HEK293 (cell line): ENCODE measurements around the gene KLHL15.

Experiments used
- GLI2 ChIP-seq: fragments of 450-650 bp; formaldehyde crosslinking; IDR thresholded peaks from 2 replicates; pipeline ENCODE4; 2017; ENCODE audit warnings: missing biosample characterization, missing genetic modification characterization, low read depth, borderline replicate concordance
- HOXD13 ChIP-seq: sonication (generic); formaldehyde crosslinking; IDR thresholded peaks from 2 replicates; pipeline ENCODE4 v1.8.0; 2022; ENCODE audit warnings: missing genetic modification reagents, borderline replicate concordance
- IKZF3 ChIP-seq: fragments of 450-650 bp; IDR thresholded peaks from 2 replicates; pipeline ENCODE4 v1.5.0; 2018; ENCODE audit warnings: missing biosample characterization, mild to moderate bottlenecking, missing genetic modification characterization, moderate library complexity
- MZF1 ChIP-seq: fragments of 450-650 bp; formaldehyde crosslinking; IDR thresholded peaks from 2 replicates; pipeline ENCODE4 v1.5.1; 2017; ENCODE audit warnings: missing biosample characterization, missing genetic modification characterization, borderline replicate concordance
- OSR2 ChIP-seq: fragments of 450-650 bp; formaldehyde crosslinking; IDR thresholded peaks from 2 replicates; pipeline ENCODE4 v1.5.1; 2016; ENCODE audit warnings: missing biosample characterization, missing genetic modification characterization
- RBAK ChIP-seq: fragments of 450-650 bp; formaldehyde crosslinking; IDR thresholded peaks from 2 replicates; pipeline ENCODE4 v1.5.1; 2016; ENCODE audit warnings: missing biosample characterization, missing genetic modification characterization
- SP3 ChIP-seq: fragments of 450-650 bp; formaldehyde crosslinking; IDR thresholded peaks from 2 replicates; pipeline ENCODE4 v1.5.1; 2016; ENCODE audit warnings: missing biosample characterization, missing genetic modification characterization
- TRIM28 ChIP-seq: IDR thresholded peaks from 2 replicates; pipeline ENCODE4 v1.6.1; 2011; ENCODE audit warnings: low read length, control low read depth, borderline replicate concordance
- WT1 ChIP-seq: fragments of 450-650 bp; formaldehyde crosslinking; IDR thresholded peaks from 2 replicates; pipeline ENCODE4 v1.5.1; 2016; ENCODE audit warnings: missing biosample characterization, missing genetic modification characterization
- YY2 ChIP-seq: fragments of 450-650 bp; formaldehyde crosslinking; IDR thresholded peaks from 2 replicates; pipeline ENCODE4 v1.5.1; 2016; ENCODE audit warnings: missing biosample characterization, missing genetic modification characterization
- ZBTB1 ChIP-seq: fragments of 450-650 bp; formaldehyde crosslinking; IDR thresholded peaks from 2 replicates; pipeline ENCODE4 v1.5.1; 2016; ENCODE audit warnings: missing biosample characterization, missing genetic modification characterization
- ZBTB8A ChIP-seq: fragments of 450-650 bp; formaldehyde crosslinking; IDR thresholded peaks from 2 replicates; pipeline ENCODE4 v1.5.1; 2016; ENCODE audit warnings: missing biosample characterization, missing genetic modification characterization
- ZFHX2 ChIP-seq: fragments of 450-650 bp; formaldehyde crosslinking; conservative IDR thresholded peaks from 2 replicates; pipeline ENCODE4 v1.5.1; 2016; ENCODE audit warnings: missing biosample characterization, missing genetic modification characterization
- ZFP41 ChIP-seq: fragments of 450-650 bp; formaldehyde crosslinking; IDR thresholded peaks from 2 replicates; pipeline ENCODE4 v1.5.1; 2016; ENCODE audit warnings: missing biosample characterization, missing genetic modification characterization, borderline replicate concordance
- ZFP69B ChIP-seq: fragments of 450-650 bp; formaldehyde crosslinking; IDR thresholded peaks from 2 replicates; pipeline ENCODE4 v1.5.1; 2016; ENCODE audit warnings: missing biosample characterization, missing genetic modification characterization
- ZNF23 ChIP-seq: fragments of 450-650 bp; formaldehyde crosslinking; IDR thresholded peaks from 2 replicates; pipeline ENCODE4 v1.5.1; 2016; ENCODE audit warnings: missing biosample characterization, missing genetic modification characterization, borderline replicate concordance
- ZNF529 ChIP-seq: fragments of 450-650 bp; formaldehyde crosslinking; IDR thresholded peaks from 2 replicates; pipeline ENCODE4 v1.5.1; 2017; ENCODE audit warnings: missing genetic modification characterization, missing biosample characterization; ENCODE audit not compliant: insufficient replicate concordance
- ZNF571 ChIP-seq: fragments of 450-650 bp; formaldehyde crosslinking; IDR thresholded peaks from 2 replicates; pipeline ENCODE4 v1.5.0; 2017; ENCODE audit warnings: missing biosample characterization, missing genetic modification characterization
- ZNF623 ChIP-seq: fragments of 450-650 bp; formaldehyde crosslinking; IDR thresholded peaks from 2 replicates; pipeline ENCODE4 v1.5.1; 2016; ENCODE audit warnings: missing biosample characterization, missing genetic modification characterization
- ZNF654 ChIP-seq: fragments of 450-650 bp; formaldehyde crosslinking; IDR thresholded peaks from 2 replicates; pipeline ENCODE4 v1.5.1; 2016; ENCODE audit warnings: low read depth, missing biosample characterization, missing genetic modification characterization
- ZNF664 ChIP-seq: fragments of 450-650 bp; formaldehyde crosslinking; IDR thresholded peaks from 2 replicates; pipeline ENCODE4 v1.5.1; 2016; ENCODE audit warnings: missing biosample characterization, missing genetic modification characterization
- ZNF701 ChIP-seq: fragments of 450-650 bp; formaldehyde crosslinking; IDR thresholded peaks from 2 replicates; pipeline ENCODE4 v1.5.1; 2016; ENCODE audit warnings: missing biosample characterization, missing genetic modification characterization
- ZSCAN16 ChIP-seq: fragments of 450-650 bp; formaldehyde crosslinking; IDR thresholded peaks from 2 replicates; pipeline ENCODE4 v1.5.1; 2016; ENCODE audit warnings: missing biosample characterization, missing genetic modification characterization
- ZXDB ChIP-seq: fragments of 450-650 bp; formaldehyde crosslinking; IDR thresholded peaks from 2 replicates; pipeline ENCODE4 v1.5.1; 2016; ENCODE audit warnings: missing biosample characterization, missing genetic modification characterization
- TF ChIP-seq, protein P1 (sequence below): fragments of 450-650 bp; formaldehyde crosslinking; IDR thresholded peaks from 2 replicates; pipeline ENCODE4 v1.5.1; 2016; ENCODE audit warnings: missing biosample characterization, missing genetic modification characterization
- TF ChIP-seq, protein P2 (sequence below): fragments of 450-650 bp; formaldehyde crosslinking; IDR thresholded peaks from 2 replicates; pipeline ENCODE4 v1.5.1; 2016; ENCODE audit warnings: missing biosample characterization, missing genetic modification characterization
- TF ChIP-seq, protein P3 (sequence below): fragments of 450-650 bp; formaldehyde crosslinking; IDR thresholded peaks from 2 replicates; pipeline ENCODE4 v1.5.1; 2016; ENCODE audit warnings: missing biosample characterization, missing genetic modification characterization
- TF ChIP-seq, protein P4 (sequence below): fragments of 450-650 bp; formaldehyde crosslinking; IDR thresholded peaks from 2 replicates; pipeline ENCODE4 v1.5.1; 2017; ENCODE audit warnings: missing biosample characterization, missing genetic modification characterization
- TF ChIP-seq, protein P5 (sequence below): fragments of 450-650 bp; formaldehyde crosslinking; optimal IDR thresholded peaks from 2 replicates; pipeline ENCODE3; 2016; ENCODE audit warnings: missing biosample characterization, mild to moderate bottlenecking, missing genetic modification characterization
- TF ChIP-seq, protein P6 (sequence below): fragments of 450-650 bp; IDR thresholded peaks from 2 replicates; pipeline ENCODE4 v1.5.1; 2018; ENCODE audit warnings: missing biosample characterization, mild to moderate bottlenecking, missing genetic modification characterization

Gene KLHL15

DNA sequence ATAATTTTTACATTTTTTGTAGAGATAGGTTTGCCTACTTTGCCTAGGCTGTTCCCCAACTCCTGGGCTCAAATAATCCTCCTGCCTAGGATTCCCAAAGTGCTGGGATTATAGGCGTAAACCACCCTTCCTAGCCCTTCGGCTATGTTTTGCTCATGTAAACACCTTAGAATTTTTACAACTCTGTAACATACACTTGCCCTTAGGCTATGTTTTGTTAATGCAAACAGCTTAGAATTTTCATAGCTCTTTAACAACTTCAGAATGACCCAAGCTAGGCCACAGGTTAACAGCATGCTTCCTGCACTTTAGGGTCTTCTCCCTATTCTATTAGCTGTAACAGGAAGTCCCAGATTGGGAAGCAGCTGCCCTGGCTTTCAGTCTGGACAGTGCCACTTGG is 24.2 kb downstream of the KLHL15 start (continued):
- TF ChIP-seq, protein P1, sequence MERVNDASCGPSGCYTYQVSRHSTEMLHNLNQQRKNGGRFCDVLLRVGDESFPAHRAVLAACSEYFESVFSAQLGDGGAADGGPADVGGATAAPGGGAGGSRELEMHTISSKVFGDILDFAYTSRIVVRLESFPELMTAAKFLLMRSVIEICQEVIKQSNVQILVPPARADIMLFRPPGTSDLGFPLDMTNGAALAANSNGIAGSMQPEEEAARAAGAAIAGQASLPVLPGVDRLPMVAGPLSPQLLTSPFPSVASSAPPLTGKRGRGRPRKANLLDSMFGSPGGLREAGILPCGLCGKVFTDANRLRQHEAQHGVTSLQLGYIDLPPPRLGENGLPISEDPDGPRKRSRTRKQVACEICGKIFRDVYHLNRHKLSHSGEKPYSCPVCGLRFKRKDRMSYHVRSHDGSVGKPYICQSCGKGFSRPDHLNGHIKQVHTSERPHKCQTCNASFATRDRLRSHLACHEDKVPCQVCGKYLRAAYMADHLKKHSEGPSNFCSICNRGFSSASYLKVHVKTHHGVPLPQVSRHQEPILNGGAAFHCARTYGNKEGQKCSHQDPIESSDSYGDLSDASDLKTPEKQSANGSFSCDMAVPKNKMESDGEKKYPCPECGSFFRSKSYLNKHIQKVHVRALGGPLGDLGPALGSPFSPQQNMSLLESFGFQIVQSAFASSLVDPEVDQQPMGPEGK (tag by site-specific recombination): peak; percentile 41
- TF ChIP-seq ZBTB8A (tag by site-specific recombination) (peak; percentile 58), ZFP69B (tag by site-specific recombination) (no peak), MZF1 (peak; percentile 81; the same call in 1 of the 2 replicates), OSR2 (tag by site-specific recombination) (peak; percentile 68; the same call in 1 of the 2 replicates), GLI2 (tag by site-specific recombination) (no peak), ZNF701 (tag by site-specific recombination) (no peak), ZFP41 (tag by site-specific recombination) (no peak), ZNF571 (tag by site-specific recombination) (no peak), ZSCAN16 (no peak), HOXD13 (peak; percentile 94; the same call in 1 of the 2 replicates), WT1 (tag by site-specific recombination) (no peak), IKZF3 (0 out of 2 replicates have a peak, but pooled peaks have one; percentile 55), TRIM28 (peak; percentile 79; the same call in 1 of the 2 replicates), ZFHX2 (no peak), SP3 (tag by site-specific recombination) (no peak), ZXDB (tag by site-specific recombination) (0 out of 2 replicates have a peak, but pooled peaks have one; percentile 16), ZBTB1 (no peak), RBAK (tag by site-specific recombination) (no peak), ZNF664 (tag by site-specific recombination) (no peak), ZNF23 (tag by site-specific recombination) (no peak), YY2 (tag by site-specific recombination) (no peak), ZNF529 (tag by site-specific recombination) (no peak), ZNF654 (tag by site-specific recombination) (no peak), ZNF623 (no peak)
- TF ChIP-seq, protein P2, sequence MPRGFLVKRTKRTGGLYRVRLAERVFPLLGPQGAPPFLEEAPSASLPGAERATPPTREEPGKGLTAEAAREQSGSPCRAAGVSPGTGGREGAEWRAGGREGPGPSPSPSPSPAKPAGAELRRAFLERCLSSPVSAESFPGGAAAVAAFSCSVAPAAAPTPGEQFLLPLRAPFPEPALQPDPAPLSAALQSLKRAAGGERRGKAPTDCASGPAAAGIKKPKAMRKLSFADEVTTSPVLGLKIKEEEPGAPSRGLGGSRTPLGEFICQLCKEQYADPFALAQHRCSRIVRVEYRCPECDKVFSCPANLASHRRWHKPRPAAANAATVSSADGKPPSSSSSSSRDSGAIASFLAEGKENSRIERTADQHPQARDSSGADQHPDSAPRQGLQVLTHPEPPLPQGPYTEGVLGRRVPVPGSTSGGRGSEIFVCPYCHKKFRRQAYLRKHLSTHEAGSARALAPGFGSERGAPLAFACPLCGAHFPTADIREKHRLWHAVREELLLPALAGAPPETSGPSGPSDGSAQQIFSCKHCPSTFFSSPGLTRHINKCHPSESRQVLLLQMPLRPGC (tag by site-specific recombination): no peak
- TF ChIP-seq, protein P3, sequence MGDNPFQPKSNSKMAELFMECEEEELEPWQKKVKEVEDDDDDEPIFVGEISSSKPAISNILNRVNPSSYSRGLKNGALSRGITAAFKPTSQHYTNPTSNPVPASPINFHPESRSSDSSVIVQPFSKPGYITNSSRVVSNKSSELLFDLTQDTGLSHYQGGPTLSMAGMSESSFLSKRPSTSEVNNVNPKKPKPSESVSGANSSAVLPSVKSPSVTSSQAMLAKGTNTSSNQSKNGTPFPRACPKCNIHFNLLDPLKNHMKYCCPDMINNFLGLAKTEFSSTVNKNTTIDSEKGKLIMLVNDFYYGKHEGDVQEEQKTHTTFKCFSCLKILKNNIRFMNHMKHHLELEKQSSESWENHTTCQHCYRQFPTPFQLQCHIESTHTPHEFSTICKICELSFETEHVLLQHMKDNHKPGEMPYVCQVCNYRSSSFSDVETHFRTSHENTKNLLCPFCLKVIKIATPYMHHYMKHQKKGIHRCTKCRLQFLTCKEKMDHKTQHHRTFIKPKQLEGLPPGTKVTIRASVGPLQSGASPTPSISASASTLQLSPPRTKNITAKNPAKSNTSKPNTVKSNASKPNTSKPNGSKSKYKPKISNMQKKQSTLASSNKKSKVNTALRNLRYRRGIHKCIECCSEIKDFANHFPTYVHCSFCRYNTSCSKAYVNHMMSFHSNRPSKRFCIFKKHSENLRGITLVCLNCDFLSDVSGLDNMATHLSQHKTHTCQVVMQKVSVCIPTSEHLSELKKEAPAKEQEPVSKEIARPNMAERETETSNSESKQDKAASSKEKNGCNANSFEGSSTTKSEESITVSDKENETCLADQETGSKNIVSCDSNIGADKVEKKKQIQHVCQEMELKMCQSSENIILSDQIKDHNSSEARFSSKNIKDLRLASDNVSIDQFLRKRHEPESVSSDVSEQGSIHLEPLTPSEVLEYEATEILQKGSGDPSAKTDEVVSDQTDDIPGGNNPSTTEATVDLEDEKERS (tag by site-specific recombination): no peak
- TF ChIP-seq, protein P4, sequence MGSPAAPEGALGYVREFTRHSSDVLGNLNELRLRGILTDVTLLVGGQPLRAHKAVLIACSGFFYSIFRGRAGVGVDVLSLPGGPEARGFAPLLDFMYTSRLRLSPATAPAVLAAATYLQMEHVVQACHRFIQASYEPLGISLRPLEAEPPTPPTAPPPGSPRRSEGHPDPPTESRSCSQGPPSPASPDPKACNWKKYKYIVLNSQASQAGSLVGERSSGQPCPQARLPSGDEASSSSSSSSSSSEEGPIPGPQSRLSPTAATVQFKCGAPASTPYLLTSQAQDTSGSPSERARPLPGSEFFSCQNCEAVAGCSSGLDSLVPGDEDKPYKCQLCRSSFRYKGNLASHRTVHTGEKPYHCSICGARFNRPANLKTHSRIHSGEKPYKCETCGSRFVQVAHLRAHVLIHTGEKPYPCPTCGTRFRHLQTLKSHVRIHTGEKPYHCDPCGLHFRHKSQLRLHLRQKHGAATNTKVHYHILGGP (tag by site-specific recombination): no peak
- TF ChIP-seq, protein P5, sequence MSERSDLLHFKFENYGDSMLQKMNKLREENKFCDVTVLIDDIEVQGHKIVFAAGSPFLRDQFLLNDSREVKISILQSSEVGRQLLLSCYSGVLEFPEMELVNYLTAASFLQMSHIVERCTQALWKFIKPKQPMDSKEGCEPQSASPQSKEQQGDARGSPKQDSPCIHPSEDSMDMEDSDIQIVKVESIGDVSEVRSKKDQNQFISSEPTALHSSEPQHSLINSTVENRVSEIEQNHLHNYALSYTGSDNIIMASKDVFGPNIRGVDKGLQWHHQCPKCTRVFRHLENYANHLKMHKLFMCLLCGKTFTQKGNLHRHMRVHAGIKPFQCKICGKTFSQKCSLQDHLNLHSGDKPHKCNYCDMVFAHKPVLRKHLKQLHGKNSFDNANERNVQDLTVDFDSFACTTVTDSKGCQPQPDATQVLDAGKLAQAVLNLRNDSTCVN (tag by site-specific recombination): no peak
- TF ChIP-seq, protein P6, sequence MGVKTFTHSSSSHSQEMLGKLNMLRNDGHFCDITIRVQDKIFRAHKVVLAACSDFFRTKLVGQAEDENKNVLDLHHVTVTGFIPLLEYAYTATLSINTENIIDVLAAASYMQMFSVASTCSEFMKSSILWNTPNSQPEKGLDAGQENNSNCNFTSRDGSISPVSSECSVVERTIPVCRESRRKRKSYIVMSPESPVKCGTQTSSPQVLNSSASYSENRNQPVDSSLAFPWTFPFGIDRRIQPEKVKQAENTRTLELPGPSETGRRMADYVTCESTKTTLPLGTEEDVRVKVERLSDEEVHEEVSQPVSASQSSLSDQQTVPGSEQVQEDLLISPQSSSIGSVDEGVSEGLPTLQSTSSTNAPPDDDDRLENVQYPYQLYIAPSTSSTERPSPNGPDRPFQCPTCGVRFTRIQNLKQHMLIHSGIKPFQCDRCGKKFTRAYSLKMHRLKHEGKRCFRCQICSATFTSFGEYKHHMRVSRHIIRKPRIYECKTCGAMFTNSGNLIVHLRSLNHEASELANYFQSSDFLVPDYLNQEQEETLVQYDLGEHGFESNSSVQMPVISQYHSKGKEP (tag by site-specific recombination): peak; percentile 42; the same call in 1 of the 2 replicates
